Activated naive CD8-positive, alpha-beta T cell treated with anti-CD3 and anti-CD28 coated beads for 36 hours (primary cell): ENCODE data around the gene APBA2. TPM values are rescaled to one million over a fixed set of nuclear protein-coding genes. Genes with fewer than 3 reads are reported as not detected.

Experiments used
- DNase-seq: peaks from one replicate; pipeline ENCODE4 v3.0.0; 2021
- H3K27ac Mint-ChIP-seq: one replicate; pipeline ENCODE4 v1.8.0; 2022; ENCODE audit warnings: mild to moderate bottlenecking, moderate library complexity, mixed read lengths
- H3K27me3 Mint-ChIP-seq: one replicate; pipeline ENCODE4 v1.8.0; 2022; ENCODE audit warnings: mild to moderate bottlenecking, mixed read lengths
- H3K36me3 Mint-ChIP-seq: one replicate; pipeline ENCODE4 v1.8.0; 2021; ENCODE audit warnings: mild to moderate bottlenecking, mixed read lengths
- H3K4me1 Mint-ChIP-seq: one replicate; pipeline ENCODE4 v1.8.0; 2021; ENCODE audit warnings: mixed read lengths
- H3K4me3 Mint-ChIP-seq: one replicate; pipeline ENCODE4 v1.8.0; 2022; ENCODE audit warnings: mild to moderate bottlenecking, moderate library complexity, mixed read lengths
- H3K9me3 Mint-ChIP-seq: one replicate; pipeline ENCODE4 v1.8.0; 2022; ENCODE audit warnings: mixed read lengths
- total RNA-seq, 2 experiments: library from RNA; stranded (reverse); gene quantifications; one replicate each; pipeline ENCODE4 v1.2.3, GENCODE V29; 2021

The APBA2 gene
- total RNA-seq, 2 experiments from 2014 or later, result 29.2 to 34.1 TPM

DNA sequence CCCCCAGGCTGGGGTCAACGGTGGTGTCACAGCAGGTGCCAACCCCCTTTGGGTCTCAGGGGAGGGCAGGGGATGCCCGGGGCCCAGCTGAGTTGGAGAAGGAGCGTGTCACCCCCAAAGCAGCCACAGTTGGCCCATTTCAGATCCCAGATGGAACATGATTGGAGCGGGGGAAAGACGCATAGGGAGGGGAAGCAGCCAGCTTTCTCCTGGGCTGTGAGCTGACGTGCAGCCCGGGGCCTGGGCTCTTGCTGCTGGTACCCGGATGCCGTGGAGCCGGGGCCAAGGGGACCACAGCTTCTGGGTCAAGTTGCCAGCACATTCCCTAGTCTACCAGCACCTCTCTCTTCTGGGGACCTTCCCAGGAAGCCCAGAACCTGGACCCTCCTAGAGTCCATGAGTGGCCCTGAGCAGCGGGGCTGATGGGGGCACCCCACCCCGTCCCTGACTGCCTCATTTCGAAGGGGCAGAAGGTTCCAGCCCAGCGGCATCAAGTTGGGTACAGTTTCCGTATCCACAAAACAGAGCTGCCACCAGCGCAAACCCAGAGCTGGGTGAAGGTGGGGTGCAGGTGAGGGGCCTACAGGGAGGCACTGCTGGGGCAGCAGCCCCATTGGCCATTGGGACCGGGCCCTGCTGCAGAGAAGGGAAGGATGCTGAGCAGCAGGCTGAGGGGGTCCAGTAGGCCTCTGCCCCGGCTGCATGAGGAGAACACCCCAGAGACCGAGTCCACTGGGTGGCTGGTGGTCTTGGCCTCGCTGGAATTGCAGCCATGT is 235.0 kb downstream of the APBA2 start:
- no peak overlapping the region for H3K27ac Mint-ChIP-seq

DNA sequence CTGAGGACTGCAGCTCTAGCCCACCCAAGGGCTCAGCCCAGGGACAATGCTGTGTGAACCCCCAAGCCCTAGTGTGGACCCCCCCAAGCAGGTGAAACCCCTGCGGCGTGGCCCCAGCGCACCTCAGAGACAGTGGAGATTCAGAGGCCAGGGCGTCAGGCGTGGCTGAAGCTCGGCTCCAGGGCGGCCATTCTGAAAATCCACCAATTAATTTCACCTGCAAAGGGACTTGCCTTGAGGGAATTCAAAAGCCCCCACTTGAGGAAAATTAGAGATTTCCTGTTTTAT is 235.5 kb downstream of the APBA2 start:
- Mint-ChIP-seq H3K27me3 (no peaks in the 10 kb centered on the region), H3K27ac (no peak overlapping the region), H3K36me3 (no peaks in the 10 kb centered on the region), H3K4me1 (no peaks in the 10 kb centered on the region), H3K4me3 (no peak overlapping the region), H3K9me3 (no peaks in the 10 kb centered on the region)
- DNase-seq, result no peak

More for the DNA sequence above, 235.0 kb downstream of the APBA2 start:
- Mint-ChIP-seq H3K4me3 (no peak overlapping the region), H3K27me3 (no peaks in the 10 kb centered on the region), H3K36me3 (no peaks in the 10 kb centered on the region), H3K4me1 (no peaks in the 10 kb centered on the region), H3K9me3 (no peaks in the 10 kb centered on the region)
- DNase-seq, result no peak

DNA sequence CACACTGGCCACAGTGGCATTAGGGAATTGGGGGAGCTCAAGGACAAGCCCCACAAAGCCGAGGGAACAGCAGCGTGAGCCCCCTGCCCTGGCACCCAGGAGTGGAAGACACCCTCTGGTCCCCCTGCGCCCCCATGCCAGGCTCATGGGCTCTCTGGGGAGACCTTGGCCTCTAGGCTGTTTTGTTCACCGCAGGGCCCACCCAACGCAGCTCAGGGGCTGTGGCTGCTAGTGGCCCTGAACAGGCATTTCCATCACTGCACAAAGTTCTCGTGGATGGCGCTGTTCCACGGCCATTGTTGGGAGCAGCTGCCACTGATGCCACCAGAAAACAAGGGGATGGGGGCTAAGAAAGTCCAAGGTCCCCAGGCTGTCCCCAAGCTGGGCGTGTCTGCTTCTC is 236.1 kb downstream of the APBA2 start:
- Mint-ChIP-seq H3K4me1 (no peaks in the 10 kb centered on the region), H3K27me3 (no peaks in the 10 kb centered on the region), H3K27ac (no peak overlapping the region), H3K9me3 (no peaks in the 10 kb centered on the region), H3K36me3 (no peaks in the 10 kb centered on the region), H3K4me3 (no peak overlapping the region)
- no peak for DNase-seq

DNA sequence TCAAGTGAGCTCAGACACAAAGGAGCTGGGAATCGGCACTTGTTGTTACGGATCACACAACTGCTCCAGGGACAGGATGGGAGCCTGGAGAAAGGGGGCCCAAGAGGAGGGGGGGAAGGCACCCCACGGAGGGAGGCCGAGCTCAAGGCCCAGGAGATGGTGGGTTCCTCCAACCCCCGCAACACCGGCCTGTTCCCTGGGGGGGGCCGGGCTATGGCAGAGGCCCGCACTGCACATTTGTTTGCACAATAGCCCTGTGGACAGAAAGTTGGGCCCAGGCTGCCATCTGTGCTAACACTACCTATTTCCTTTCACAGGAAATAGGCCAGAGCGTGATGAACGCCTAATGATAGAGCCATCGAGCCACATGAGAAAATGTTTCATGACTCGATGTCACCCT is 236.7 kb downstream of the APBA2 start:
- Mint-ChIP-seq H3K4me3 (no peak overlapping the region), H3K27me3 (no peaks in the 10 kb centered on the region), H3K27ac (no peak overlapping the region), H3K36me3 (no peaks in the 10 kb centered on the region), H3K9me3 (no peaks in the 10 kb centered on the region), H3K4me1 (no peaks in the 10 kb centered on the region)
- no peak for DNase-seq

DNA sequence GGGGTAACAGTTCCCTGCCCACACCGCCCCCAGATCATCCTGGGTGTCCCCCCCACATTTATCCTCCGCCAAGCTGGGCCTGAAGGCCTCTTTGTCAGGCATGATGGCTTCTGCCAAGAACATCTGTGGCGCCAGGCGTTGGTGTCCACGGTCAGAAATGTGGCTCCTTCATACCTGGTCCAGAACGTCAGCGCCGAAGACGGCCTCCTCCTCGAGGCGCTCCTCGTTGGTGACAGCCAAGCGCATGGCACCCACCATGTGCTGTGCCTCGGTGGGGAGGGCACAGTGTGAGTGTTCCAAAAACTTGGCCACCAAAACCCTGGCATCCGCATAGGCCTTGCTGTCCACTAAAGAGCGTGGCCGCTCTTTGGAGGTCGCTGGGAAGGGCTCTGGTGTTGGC is 237.4 kb downstream of the APBA2 start:
- Mint-ChIP-seq H3K4me1 (no peaks in the 10 kb centered on the region), H3K36me3 (no peaks in the 10 kb centered on the region), H3K9me3 (no peaks in the 10 kb centered on the region), H3K27ac (peak overlapping the region; percentile 10), H3K4me3 (no peak overlapping the region), H3K27me3 (no peaks in the 10 kb centered on the region)
- no peak for DNase-seq

DNA sequence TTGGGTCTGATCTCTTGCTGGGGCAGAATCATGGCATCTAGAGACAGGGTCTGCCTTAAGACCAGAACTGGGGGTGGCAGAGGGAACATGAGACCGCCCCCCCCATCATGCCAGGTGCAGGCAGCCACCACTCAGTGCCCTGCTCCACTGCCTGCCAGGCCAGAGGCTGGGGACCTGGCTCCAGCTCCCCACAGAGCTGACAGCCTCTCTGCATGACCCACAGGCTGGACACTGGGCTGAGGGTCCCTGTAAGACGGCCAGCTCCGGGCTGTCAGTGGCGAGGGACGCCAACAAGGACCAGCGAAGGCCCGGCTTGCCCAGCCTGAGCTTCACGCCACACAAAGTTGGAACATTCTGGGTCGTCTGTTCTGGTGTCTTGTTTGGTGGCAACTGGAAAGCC is 238.2 kb downstream of the APBA2 start:
- Mint-ChIP-seq H3K4me3 (no peak overlapping the region), H3K27ac (no peak overlapping the region), H3K9me3 (no peaks in the 10 kb centered on the region), H3K36me3 (no peaks in the 10 kb centered on the region), H3K27me3 (no peaks in the 10 kb centered on the region), H3K4me1 (no peaks in the 10 kb centered on the region)
- no peak for DNase-seq

DNA sequence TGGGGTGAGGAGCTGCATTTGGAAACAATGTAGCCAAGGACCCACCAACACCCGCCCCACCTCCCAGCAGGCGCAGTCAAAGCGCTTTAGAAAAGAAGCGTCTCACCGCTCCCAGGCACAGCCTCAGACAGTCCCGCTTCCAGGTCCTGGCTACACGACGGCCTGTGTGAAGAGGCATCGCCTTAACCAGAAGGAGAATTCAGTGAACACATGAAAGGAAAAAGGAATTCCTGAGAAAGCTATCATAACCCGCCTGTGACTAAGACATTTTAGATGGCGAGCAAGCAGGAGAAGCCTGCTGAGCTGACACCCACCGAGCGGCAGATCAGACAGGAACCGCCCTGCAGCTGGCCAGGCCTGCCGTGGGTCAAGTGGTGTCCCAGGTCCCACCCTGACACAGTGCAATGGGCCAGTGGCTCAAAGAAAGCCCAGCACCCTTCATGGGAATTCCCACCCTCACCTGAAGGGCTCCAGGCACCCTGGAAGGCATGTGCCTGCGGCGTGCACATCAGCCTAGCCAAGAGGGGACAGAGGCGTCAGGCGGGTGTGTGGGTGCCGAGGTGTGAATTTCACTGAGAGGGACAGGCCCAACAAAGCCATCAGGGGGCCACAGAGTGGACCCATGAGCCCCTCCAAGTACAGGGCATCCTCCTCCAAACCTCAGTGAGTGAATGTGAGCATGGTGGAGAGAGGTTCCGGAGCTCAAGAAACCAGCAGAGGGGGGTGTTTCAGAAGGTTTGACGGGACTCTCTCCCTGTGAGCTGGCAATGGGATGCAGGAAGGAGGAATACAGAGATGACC is 239.0 kb downstream of the APBA2 start:
- H3K9me3 Mint-ChIP-seq, result no peaks in the 10 kb centered on the region
- H3K27ac Mint-ChIP-seq, result no peak overlapping the region
- no peak overlapping the region for H3K4me3 Mint-ChIP-seq
- no peaks in the 10 kb centered on the region for H3K27me3 Mint-ChIP-seq
- no peak for DNase-seq
- H3K4me1 Mint-ChIP-seq, result no peaks in the 10 kb centered on the region
- no peaks in the 10 kb centered on the region for H3K36me3 Mint-ChIP-seq

DNA sequence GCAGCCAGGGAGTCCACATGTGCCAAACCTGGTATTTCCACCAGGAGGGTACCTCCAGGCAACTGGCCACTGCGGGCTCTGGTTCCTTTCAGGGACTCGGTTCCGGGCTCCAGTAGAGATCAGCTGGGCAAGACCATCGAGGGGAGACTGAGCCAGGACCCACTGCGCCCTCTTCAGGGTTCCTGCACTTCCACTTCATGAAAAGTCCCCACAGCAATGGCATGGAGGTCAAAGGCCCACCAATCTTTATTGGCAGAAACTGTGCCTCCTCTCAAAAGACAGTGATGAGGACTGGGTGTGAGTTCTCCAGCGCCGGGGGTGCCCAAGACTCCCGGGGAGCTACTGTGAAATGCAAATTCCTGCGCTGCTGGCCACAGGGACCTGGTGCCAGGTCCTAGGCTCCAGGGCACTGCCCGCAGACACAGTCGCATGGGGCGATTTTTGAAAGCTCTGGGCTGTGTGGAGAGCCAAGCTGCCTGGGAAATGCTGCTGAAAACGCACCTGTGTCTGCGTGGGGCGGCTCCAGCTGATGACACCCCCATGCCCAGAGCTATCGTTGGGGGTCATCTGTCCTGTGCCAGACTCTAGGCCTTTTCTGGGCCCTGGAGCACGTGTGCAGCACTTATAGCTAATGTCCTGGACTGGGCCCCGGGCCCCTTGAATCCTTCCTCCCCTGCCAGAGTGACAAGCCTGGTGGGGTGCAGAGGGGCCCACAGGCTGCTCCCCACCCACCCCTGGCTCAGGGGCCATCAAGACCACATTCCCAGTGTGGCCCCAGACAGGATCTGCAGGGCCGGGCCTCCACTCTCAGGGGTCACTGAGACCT is 239.8 kb downstream of the APBA2 start:
- Mint-ChIP-seq H3K4me3 (no peak overlapping the region), H3K27ac (no peak overlapping the region), H3K27me3 (no peaks in the 10 kb centered on the region), H3K9me3 (no peaks in the 10 kb centered on the region), H3K36me3 (no peaks in the 10 kb centered on the region), H3K4me1 (no peaks in the 10 kb centered on the region)
- no peak for DNase-seq

DNA sequence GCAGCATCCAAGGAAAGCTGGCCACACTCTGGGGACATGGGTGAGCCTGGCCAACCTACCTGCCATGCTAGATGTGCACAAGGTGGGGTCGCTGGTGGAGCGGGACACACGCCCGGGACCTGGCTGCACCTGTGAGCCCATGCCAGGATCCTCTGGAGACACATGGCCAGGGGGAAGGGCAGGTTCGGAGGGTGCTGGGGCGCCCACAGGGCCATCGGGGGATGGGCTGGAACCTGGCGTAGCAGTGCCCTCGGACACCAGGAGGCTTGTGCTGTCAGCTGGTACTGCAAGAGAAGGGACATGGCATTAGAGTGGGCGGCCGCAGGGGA is 240.4 kb downstream of the APBA2 start:
- DNase-seq, result no peak

DNA sequence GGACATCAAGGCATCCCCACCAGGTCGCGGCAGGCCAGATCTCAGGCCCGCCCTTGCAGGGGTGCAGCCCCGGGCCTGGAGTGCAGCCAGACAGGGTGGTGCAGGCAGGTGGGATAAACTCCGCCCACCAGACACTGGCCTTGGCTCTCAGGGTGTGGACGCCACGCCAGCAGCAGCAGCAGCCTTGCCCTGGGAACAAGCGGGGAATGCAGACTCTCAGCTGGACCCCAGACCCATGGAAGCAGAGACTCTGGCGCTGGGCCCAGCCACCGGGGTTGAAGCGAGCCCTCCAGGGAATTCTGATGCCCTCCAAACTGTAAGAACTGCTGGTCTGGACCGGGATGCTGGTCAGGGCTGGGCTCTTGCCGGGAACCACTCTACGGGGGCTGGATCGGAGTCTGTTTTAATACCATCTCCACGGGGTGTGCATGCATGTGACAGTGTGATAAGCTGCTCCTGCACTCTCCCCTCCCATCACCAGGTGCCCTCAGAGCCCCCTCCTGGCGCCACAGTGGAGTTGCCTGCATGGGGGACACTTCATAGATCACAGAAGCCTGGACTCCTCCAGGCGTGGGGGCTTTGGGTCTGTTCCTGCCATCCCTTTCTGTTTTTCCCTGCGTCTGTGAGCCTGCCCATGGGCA is 241.2 kb downstream of the APBA2 start:
- H3K36me3 Mint-ChIP-seq, result no peaks in the 10 kb centered on the region
- DNase-seq, result no peak
- H3K27ac Mint-ChIP-seq, result no peak overlapping the region
- H3K27me3 Mint-ChIP-seq, result peaks cover 4% of the 10 kb centered on the region
- H3K4me3 Mint-ChIP-seq, result no peak overlapping the region
- H3K9me3 Mint-ChIP-seq, result no peaks in the 10 kb centered on the region
- H3K4me1 Mint-ChIP-seq, result peaks cover 6% of the 10 kb centered on the region

More for the DNA sequence above, 240.4 kb downstream of the APBA2 start:
- H3K4me1 Mint-ChIP-seq, result peaks cover under 1% of the 10 kb centered on the region
- H3K27me3 Mint-ChIP-seq, result no peaks in the 10 kb centered on the region
- H3K36me3 Mint-ChIP-seq, result no peaks in the 10 kb centered on the region
- H3K27ac Mint-ChIP-seq, result no peak overlapping the region
- no peaks in the 10 kb centered on the region for H3K9me3 Mint-ChIP-seq
- no peak overlapping the region for H3K4me3 Mint-ChIP-seq

DNA sequence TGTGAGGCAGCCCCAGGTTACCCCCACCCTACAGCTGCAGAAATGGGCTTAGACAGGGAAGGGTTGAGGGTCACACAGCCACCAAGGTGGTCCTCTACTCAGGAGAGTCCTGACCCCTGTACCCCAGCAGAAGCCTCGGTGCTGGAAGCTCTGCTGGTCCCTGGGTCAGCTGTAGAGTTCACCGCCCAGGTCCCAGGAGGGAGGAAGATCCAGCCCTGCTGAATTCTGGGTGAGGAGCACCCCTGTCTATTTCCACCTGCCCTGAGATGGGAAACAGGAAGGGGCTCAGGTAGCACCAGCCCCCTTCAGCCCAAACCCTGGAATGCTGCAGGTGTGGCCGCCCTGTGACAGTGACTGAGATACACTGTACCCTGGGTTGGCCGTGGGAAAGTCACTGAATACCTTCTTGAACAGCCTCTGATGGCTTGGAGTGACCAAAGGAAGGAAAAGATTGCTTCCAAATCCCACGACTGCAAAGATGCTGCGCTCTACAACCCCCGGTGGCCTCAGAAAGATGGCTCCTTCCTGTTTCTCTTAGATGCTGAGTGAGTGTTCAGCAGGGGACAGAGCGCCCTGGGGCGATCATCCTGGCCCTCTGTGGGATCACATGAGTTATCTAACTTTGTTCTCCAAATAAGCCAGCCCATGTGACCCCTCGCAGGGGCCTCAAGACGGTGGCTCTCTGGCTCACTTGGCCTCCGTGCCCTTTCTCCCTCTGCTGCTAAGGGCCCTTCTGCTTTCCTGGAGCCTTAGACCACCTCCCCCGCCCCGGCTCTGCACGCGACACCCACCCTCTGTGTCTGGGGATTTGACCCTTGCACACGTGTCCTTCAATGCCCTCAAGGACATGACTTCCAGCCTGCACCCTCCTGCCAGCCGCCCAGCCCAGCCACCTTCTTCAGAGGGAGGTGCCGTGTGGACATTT is 242.0 kb downstream of the APBA2 start:
- no peaks in the 10 kb centered on the region for H3K36me3 Mint-ChIP-seq
- DNase-seq, result no peak
- H3K9me3 Mint-ChIP-seq, result no peaks in the 10 kb centered on the region
- H3K27me3 Mint-ChIP-seq, result peaks cover 4% of the 10 kb centered on the region
- no peak overlapping the region for H3K4me3 Mint-ChIP-seq
- H3K27ac Mint-ChIP-seq, result no peak overlapping the region
- peaks cover 6% of the 10 kb centered on the region for H3K4me1 Mint-ChIP-seq

DNA sequence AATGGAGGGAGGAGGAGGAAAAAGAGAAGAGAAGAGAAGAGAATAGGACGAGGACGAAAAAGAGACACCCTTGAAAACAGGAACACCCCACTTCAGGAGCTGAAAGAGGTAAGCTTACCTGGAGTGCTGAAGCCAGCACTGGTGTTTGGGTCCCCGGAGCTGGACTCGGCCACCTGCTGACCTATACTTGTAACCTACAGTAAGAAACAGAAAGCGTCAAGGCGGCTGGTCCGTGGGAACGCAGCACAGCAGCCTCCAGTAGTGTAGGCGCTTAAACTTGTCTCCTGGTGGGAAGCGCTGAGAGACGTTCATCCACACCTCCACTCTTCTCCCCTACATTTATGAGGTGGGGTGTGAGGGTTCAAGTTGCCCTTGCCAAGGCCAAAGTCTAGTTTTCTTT is 242.9 kb downstream of the APBA2 start:
- Mint-ChIP-seq H3K27me3 (peaks cover 4% of the 10 kb centered on the region), H3K4me1 (peaks cover 6% of the 10 kb centered on the region), H3K4me3 (no peak overlapping the region), H3K36me3 (no peaks in the 10 kb centered on the region), H3K27ac (no peak overlapping the region), H3K9me3 (no peaks in the 10 kb centered on the region)
- DNase-seq, result no peak

DNA sequence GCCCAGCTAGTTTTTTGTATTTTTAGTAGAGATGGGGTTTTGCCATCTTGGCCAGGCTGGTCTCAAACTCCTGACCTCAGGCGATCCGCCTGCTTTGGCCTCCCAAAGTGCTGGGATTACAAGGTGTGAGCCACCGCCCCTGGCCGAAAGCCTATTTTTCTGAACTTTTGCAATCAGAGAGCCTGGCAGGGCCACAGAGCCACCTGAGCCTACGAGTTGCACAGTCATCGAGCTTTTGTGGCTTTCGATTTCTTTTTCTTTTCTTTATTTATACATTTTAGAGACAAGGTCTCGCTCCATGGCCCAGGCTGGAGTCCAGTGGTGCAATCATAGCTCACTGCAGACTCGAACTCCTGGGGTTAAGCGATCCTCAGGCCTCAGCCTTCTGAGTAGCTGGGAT is 243.4 kb downstream of the APBA2 start:
- peaks cover 4% of the 10 kb centered on the region for H3K27me3 Mint-ChIP-seq
- no peak overlapping the region for H3K27ac Mint-ChIP-seq
- peaks cover 6% of the 10 kb centered on the region for H3K4me1 Mint-ChIP-seq
- no peaks in the 10 kb centered on the region for H3K9me3 Mint-ChIP-seq
- no peak for DNase-seq
- H3K36me3 Mint-ChIP-seq, result no peaks in the 10 kb centered on the region
- no peak overlapping the region for H3K4me3 Mint-ChIP-seq

DNA sequence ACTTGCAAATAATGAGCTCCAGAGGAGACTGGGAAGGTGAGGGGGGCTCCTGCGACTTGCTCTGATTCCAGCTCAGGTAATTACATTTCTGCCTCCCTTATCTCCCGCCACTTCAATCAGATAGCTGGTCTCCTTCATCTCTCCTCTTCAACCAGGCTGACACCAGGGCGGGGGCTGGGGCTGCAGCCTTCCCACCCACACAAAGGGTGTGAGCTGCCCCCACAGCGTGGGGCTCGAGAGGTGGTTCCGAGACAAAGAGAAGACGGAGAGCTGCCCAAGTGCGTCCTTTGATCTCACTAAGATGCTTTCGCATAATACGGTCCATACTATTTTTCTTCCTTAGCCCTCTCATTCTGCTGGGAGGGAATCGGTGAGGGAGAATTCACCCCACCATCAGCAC is 244.2 kb downstream of the APBA2 start:
- Mint-ChIP-seq H3K4me3 (no peak overlapping the region), H3K4me1 (peaks cover 6% of the 10 kb centered on the region), H3K27ac (no peak overlapping the region), H3K36me3 (no peaks in the 10 kb centered on the region), H3K9me3 (no peaks in the 10 kb centered on the region), H3K27me3 (peaks cover 4% of the 10 kb centered on the region)
- no peak for DNase-seq
